NCI-H526 treated with DMSO at 0.1 percent for 48 hours (cell line): Measurements from ENCODE around the gene POMZP3.
"Not testable (repeated sequence)": the region's sequence is repeated elsewhere in the genome, so short reads cannot be mapped to it uniquely, and the experiment has no call there.

Experiments
- DNase-seq: peaks from one replicate; lab custom pipeline; 2025; lab: John Stamatoyannopoulos, UW

POMZP3 gene

DNA sequence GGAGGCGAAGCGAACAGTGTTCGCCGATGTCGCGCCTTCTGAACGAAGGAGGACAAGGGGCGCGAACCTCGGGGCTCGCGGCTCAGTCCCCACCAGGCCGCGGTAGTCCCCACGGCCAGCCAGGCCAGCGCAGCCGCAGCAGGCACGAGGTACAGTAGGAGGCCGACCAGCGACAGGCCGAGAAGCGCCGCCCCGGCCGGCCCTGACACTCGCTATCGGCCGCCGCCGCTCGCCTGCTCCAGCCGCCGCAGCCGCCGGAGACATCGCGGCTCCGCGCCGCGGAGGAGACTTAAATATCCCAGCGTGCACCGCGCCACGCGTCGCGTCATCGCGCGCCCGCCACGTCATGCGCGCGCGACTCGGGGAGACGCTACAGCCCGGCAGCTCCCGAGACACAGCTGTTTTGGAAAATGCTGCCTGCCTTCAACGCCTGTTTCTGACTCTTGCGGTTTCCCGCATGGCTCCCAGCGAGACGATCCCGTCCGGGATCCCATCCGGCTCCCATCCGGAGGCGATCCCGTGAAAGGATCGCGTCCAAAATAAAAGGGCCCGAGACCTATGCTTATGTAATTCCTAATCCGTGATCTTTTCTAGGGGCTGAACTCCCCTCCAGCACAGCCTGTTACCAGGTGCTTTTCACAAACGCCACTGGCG, at the start of gene POMZP3:
POMZP3 (minus strand) TSS at position 291 of the 654 bp plus-strand sequence. CDS start 1,215 bp downstream, outside the sequence.
- DNase-seq: not testable (repeated sequence)

DNA sequence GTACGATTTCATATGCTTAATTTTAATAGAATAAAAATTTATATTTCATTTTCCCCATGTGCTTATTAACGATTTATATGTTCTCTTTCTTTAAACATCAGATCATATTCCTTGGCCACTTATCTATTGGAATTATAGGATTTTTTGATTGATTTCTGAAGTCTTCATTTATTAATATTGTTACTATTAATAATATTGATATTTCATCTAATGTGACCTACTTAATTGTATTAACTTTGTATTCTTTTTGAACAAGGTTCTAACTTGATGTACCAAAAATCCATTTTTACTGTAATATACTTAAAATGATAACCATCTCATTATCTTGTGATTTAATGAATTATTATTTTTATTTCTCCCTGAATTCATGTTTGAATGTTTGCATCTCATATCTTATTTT, 48.7 kb upstream of the POMZP3 start:
- DNase-seq: not testable (repeated sequence)

GRCh38 chr7:76673346-76673745, 46.3 kb upstream of the POMZP3 start:
- peak; percentile 88 for DNase-seq

DNA sequence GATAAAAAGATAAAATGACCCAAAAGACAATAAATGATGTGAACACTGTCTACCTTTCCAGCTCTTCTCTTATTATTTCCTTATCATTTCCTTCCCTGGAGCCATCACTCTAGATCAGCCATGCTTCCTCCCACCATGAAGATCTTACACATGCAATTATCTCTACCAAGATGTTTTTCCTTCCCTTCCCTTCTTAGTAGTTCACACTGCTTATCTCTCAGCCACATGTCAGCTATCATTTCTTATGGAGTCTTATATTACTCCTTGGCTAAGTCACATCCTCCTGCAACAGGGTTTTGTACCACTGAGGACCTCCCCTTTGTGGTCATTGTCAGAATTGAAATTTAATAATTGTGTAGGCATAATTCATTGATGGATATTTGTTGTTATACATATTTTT, 32.1 kb upstream of the POMZP3 start:
- DNase-seq: not testable (repeated sequence)

DNA sequence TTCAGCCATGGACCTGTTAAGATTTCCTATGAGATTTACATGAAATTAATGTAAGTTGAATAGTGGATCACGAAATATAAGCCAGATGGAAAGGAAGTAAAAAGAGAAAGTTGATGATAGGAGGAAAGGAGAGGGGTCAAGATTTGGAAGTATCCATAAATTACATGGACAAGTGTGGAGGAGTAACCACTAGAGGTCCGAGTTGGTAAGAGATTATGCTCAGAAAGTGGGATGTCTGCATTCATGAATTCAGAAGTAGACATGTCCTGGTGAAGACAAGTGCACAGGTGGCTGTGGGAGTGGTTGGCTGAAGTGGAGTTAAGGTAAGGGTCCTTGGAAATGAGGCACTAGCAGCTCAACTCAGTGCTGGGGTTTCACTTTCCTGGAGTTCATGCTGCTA, 29.3 kb upstream of the POMZP3 start:
- DNase-seq: not testable (repeated sequence)

- not testable (repeated sequence) for DNase-seq
Observed at GRCh38 chr7:76642620-76643019, 15.5 kb upstream of the POMZP3 start.

GRCh38 chr7:76637061-76637691, 10.1 kb upstream of the POMZP3 start:
- DNase-seq: not testable (repeated sequence)

DNA sequence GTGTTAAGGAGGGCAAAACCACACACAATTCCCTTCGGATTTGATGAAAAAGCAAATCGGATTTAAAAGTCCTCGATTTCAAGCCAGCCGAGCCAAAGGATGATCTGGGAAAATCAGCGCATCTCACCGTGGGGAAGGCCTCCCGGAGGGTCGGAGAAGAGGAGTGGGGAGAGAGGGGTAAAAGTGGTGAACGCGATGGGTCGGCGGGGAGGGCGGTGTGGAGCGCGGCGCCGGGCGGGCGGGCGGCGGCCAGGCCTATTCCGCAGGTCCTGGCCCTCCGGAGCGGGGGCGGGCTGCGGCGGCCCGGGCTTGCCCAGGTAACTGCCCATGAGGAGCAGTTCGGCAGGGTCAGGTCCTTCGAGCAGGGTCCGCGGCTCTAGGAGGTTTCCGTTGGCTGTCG, 498 bp downstream of the POMZP3 start:
- not testable (repeated sequence) for DNase-seq

DNA sequence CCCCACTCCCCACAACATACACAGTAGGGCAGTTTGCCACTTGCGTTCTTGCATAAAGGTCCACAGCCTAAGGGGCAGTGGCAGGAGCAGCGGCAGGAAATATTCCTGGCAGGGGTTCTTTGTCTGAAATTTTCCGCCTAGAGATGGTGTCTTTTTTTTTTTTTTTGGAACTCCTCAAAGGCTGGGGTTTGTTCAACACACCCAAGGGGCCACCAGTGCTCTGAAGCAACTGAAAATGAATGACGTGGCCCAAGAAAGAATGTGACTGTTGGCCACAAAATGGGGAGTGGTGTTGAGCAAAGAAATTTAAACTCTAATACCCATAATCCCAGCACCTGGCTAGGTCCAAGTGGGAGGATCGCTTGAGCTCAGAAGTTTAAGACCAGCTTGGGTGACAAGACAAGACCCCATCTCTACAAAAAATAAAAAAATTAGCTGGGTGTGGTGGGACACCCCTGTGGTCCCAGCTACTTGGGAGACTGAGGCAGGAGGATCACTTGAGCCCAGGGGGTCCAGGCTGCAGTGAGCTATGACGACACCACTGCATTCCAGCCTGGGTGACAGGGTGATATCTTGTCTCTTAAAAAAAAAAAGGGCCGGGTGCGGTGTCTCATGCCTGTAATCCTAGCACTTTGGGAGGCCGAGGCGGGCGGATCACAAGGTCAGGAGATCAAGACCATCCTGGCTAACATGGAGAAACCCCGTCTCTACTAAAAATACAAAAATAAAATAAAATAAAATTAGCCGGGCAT, 7.5 kb downstream of the POMZP3 start:
- not testable (repeated sequence) for DNase-seq

GRCh38 chr7:76613783-76614182, 13.3 kb downstream of the POMZP3 start:
- not testable (repeated sequence) for DNase-seq

DNA sequence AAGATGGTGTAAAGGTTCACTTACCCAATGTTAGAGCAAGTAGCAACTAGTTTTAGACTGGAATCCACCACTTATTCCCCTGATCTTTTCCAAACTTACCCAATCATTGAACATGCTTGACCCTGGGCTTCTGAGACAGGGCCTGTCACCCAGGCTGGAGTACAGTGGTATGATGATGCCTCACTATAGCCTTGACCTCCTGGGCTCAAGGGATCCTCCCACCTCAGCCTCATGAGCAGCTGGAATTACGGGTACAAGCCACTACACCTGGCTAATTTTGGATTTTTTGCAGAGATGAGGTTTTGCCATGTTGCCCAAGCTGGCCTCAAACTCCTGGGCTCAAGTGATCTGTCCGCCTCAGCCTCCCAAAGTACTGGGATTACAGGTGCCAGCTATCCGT, 14.8 kb downstream of the POMZP3 start:
- not testable (repeated sequence) for DNase-seq

- DNase-seq: not testable (repeated sequence)
Observed at GRCh38 chr7:76609864-76610263, 17.2 kb downstream of the POMZP3 start.

GRCh38 chr7:76608469-76608868, 18.6 kb downstream of the POMZP3 start:
- DNase-seq: not testable (repeated sequence)

DNA sequence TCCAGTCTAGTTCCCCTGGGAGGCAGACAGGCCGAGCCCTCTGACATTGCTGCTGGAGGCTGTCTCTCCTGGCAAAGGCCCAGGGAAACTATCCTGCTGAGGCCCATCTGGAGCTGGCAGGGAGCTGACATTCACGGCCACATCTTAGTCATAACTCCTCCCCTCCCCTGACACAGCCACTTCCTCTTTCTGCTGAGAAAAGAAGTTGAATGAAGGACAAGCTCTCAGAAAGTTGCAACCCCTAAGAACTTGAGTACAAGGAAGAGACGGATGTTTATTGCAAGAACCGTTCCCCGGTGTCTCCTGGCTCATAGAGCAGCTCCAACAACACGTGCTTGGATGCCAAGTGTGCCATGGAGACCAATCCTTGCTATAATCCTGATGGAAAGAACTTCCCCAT, 21.1 kb downstream of the POMZP3 start:
- not testable (repeated sequence) for DNase-seq

- DNase-seq: not testable (repeated sequence)
Observed at GRCh38 chr7:76600650-76601049, 26.4 kb downstream of the POMZP3 start.

GRCh38 chr7:76600116-76600482, 27.0 kb downstream of the POMZP3 start:
- DNase-seq: not testable (repeated sequence)

DNA sequence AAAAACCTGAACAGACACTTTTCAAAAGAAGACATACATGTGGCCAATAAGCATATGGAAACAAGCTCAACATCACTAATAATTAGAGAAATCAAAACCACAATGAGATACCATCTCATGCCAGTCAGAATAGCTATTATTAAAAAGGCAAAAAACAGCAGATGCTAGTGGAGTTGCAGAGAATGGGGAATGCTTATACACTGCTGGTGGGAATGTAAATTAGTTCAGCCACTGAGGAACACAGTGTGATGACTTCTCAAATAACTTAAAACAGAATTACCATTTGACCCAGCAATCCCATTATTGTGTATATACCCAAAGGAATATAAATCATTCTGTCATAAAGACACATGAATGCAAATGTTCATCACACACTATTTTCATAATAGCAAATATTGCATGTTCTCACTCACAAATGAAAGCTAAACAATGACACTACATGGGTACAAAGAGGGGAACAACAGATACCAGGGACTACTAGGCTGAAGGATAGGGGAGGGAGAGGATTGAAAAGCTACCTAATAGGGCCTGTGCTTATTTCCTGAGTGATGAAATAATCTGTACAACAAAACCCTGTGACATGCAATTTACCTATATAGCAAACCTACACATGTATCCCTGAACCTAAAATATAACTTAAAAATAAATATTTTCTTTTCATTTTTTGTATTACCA, 28.4 kb downstream of the POMZP3 start:
- DNase-seq: peak; percentile 80

DNA sequence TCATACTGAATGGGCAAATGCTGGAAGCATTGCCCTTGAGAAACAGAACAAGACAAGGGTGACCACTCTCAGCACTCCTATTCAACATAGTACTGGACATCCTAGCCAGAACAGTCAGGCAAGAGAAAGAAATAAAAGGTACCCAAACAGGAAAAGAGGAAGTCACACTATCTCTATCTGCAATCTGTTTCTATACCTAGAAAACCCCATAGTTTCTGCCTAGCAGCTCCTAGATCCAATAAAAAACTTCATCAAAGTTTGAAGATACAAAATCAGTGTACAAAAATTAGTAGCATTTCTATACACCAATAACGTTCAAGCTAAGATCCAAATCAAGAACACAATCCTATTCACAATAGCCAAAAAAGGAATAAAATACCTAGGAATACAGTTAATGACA, 29.8 kb downstream of the POMZP3 start:
- not testable (repeated sequence) for DNase-seq

- DNase-seq: not testable (repeated sequence)
Observed at GRCh38 chr7:76592694-76593093, 34.4 kb downstream of the POMZP3 start.

GRCh38 chr7:76591602-76592304, 35.3 kb downstream of the POMZP3 start:
- not testable (repeated sequence) for DNase-seq

DNA sequence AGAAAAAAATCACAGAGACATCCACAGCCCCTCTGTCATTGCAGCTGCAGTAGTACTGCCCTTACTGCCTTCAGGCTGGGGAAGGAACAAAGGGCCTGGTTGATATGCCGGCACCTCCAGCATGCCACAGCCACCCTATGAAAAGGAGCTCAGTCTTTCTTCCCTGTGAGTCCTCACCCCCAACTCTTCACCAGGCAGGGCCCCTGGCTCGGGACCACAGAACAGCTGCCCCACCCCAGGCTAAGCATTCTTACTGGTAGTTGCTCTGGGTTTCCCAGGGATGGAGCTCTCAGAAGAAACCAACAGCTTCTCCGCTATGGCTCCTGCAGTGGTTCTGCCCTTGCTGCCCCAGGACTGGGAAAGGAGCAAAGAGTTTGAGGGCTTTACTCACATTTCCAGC, 36.0 kb downstream of the POMZP3 start:
- not testable (repeated sequence) for DNase-seq

DNA sequence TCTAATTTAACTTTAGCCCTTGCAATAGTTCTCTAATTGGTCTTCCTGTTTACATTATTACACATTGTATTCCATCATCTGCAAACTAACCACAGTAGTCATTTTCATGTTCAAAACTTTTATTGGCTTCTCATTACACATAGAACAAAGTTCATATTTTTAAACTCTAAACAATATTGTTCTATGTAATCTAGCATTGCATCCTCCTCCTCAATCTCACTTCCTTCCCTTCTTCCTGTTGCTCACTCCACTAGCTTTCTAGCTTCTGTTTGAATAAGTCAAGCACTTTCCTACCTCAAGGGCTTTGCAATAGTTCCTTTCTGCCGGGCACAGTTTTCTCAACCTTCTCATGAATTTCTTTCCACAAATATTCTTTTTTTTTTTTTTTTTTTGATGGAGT, 38.5 kb downstream of the POMZP3 start:
- not testable (repeated sequence) for DNase-seq
